Endothelial cell of umbilical vein (primary cell): ENCODE measurements around the gene CDHR4. TPM values are rescaled to one million over a fixed set of nuclear protein-coding genes. Genes with fewer than 3 reads are reported as not detected.

Experiments
- BruUV-seq: library from RNA; stranded (reverse); fragments of 400-500 nt; replicated peaks from 2 replicates; lab custom pipeline; 2021; lab: Mats Ljungman, UMichigan
- CTCF ChIA-PET: fragments of 300-600, 350-600 bp; sonication (Branson Sonifier 250); formaldehyde crosslinking; loops from one replicate; lab custom pipeline; 2021; ENCODE audit warnings: antibody characterized with exemption, inconsistent platforms; lab: Charles Lee
- POLR2A ChIA-PET: fragments of 300-600, 350-600 bp; sonication (Branson Sonifier 250); formaldehyde crosslinking; loops from one replicate; lab custom pipeline; 2021; ENCODE audit warnings: antibody characterized with exemption, inconsistent platforms; lab: Charles Lee
- DNase-seq: peaks from one replicate; pipeline ENCODE4 v3.0.0-alpha.2; 2011; ENCODE audit warnings: low read depth, low spot score
- FAIRE-seq: peaks from 2 replicates; lab custom pipeline; 2011; peaks lifted over from hg19 to GRCh38; lab: Jason Lieb, UNC
- H2AFZ ChIP-seq: 2 replicates; pipeline ENCODE4 v1.6.0; 2012; ENCODE audit warnings: low read depth, low read length, control low read depth, inconsistent platforms
- H3K27ac ChIP-seq: 2 replicates; pipeline ENCODE4 v1.5.1; 2011; ENCODE audit warnings: low read depth, mild to moderate bottlenecking, control low read depth, low read length, moderate library complexity; ENCODE audit not compliant: insufficient read depth
- H3K27me3 ChIP-seq, 2 experiments: 2 replicates each; pipeline versions ENCODE4 v1.6.0 to v1.6.1; 2011; ENCODE audit warnings: low read length in 2 of 2, mixed read lengths in 1 of 2; ENCODE audit not compliant: control insufficient read depth in 2 of 2, insufficient read depth in 2 of 2
- H3K36me3 ChIP-seq, 2 experiments: 2 replicates in 1 of 2; 3 replicates in 1 of 2; pipeline ENCODE4 v1.5.1; 2011; ENCODE audit warnings: low read length in 2 of 2, mild to moderate bottlenecking in 1 of 2, moderate library complexity in 1 of 2; ENCODE audit not compliant: control insufficient read depth in 2 of 2, insufficient read depth in 2 of 2; ENCODE audit errors: extremely low read depth in 1 of 2
- H3K4me1 ChIP-seq: 3 replicates; pipeline ENCODE4 v1.5.1; 2011; ENCODE audit warnings: mild to moderate bottlenecking, low read length; ENCODE audit not compliant: control insufficient read depth, insufficient read depth; ENCODE audit errors: extremely low read depth
- H3K4me2 ChIP-seq: 2 replicates; pipeline ENCODE4 v1.6.1; 2011; ENCODE audit warnings: low read length, control low read depth, mixed read lengths; ENCODE audit not compliant: insufficient read depth
- H3K4me3 ChIP-seq, 3 experiments: fragments of 200-600 bp in 1 of 3; sonication (generic), shearing (Covaris generic) in 1 of 3; replicated peaks in 1 of 3; 2 replicates each; pipeline ENCODE4 v1.5.1; 2011 to 2016; ENCODE audit warnings: control low read depth in 3 of 3, low read length in 3 of 3, mild to moderate bottlenecking in 2 of 3, inconsistent platforms in 1 of 3, low read depth in 1 of 3, moderate library complexity in 1 of 3; ENCODE audit not compliant: insufficient read depth in 1 of 3
- H3K79me2 ChIP-seq: 2 replicates; pipeline ENCODE4 v1.6.0; 2012; ENCODE audit warnings: low read length, inconsistent platforms; ENCODE audit not compliant: control insufficient read depth, insufficient read depth
- H3K9ac ChIP-seq: replicated peaks from 2 replicates; pipeline ENCODE3; 2011; ENCODE audit warnings: low read length, control low read depth; ENCODE audit not compliant: insufficient read depth; ENCODE audit errors: extremely low read depth
- H3K9me1 ChIP-seq: replicated peaks from 3 replicates; pipeline ENCODE4 v1.6.0; 2011; ENCODE audit warnings: mild to moderate bottlenecking, low read length; ENCODE audit not compliant: control insufficient read depth, insufficient read depth; ENCODE audit errors: extremely low read depth
- H3K9me3 ChIP-seq: replicated peaks from 2 replicates; pipeline ENCODE4 v1.5.1; 2012; ENCODE audit warnings: low read length, inconsistent platforms; ENCODE audit not compliant: control insufficient read depth, insufficient read depth
- H4K20me1 ChIP-seq: replicated peaks from 2 replicates; pipeline ENCODE3; 2011; ENCODE audit warnings: mild to moderate bottlenecking, low read length; ENCODE audit not compliant: control insufficient read depth, insufficient read depth; ENCODE audit errors: extremely low read depth
- EZH2 ChIP-seq: IDR thresholded peaks from 2 replicates; pipeline ENCODE4 v1.6.1; 2012; ENCODE audit warnings: borderline replicate concordance, low read depth, mild to moderate bottlenecking, moderate library complexity, low read length, inconsistent platforms; ENCODE audit not compliant: severe bottlenecking
- FOS ChIP-seq: IDR thresholded peaks from 2 replicates; pipeline ENCODE4 v1.6.1; 2011; ENCODE audit warnings: mild to moderate bottlenecking, low read length, moderate library complexity, borderline replicate concordance; ENCODE audit not compliant: insufficient read depth
- GATA2 ChIP-seq: IDR thresholded peaks from 2 replicates; pipeline ENCODE4 v1.7.0; 2011; ENCODE audit warnings: low read depth, mild to moderate bottlenecking, moderate library complexity, mixed read lengths, low read length; ENCODE audit not compliant: insufficient read length, insufficient read depth
- JUN ChIP-seq: IDR thresholded peaks from 2 replicates; pipeline ENCODE4 v1.6.1; 2011; ENCODE audit warnings: borderline replicate concordance, low read depth; ENCODE audit not compliant: insufficient read length, insufficient read depth
- MYC ChIP-seq: IDR thresholded peaks from one replicate; pipeline ENCODE4 v1.6.1; 2011; ENCODE audit warnings: mild to moderate bottlenecking, low read depth, low read length
- POLR2A ChIP-seq: IDR thresholded peaks from 2 replicates; pipeline ENCODE4 v1.6.1; 2012; ENCODE audit warnings: low read depth, mild to moderate bottlenecking, control low read depth, low read length
- POLR2AphosphoS5 ChIP-seq: IDR thresholded peaks from 2 replicates; pipeline ENCODE4 v1.6.1; 2012; ENCODE audit warnings: low read depth, mild to moderate bottlenecking, control low read depth, low read length, moderate library complexity; ENCODE audit not compliant: insufficient read depth
- dilution Hi-C: fragments of 300-500 bp; cut with MboI; formaldehyde crosslinking; loops from one replicate; pipeline ENCODE4 v1.15.0; 2019; ENCODE audit warnings: low sequenced_read_pairs; ENCODE audit not compliant: extremely low pct_ligation_motif_present
- intact Hi-C: fragments of 100-400 bp; cut with micrococcal nuclease; formaldehyde crosslinking; loops from one replicate; pipeline ENCODE4 v1.10.0; 2022
- polyA plus RNA-seq, 4 experiments: library from polyadenylated mRNA; depleted of rRNA in 3 of 4; stranded (reverse) in 3 of 4; unstranded in 1 of 4; fragments of >200 nt; gene quantifications; 2 replicates each; pipeline versions ENCODE4 v1.2.1 to v1.2.3, GENCODE V29; 2011 to 2012; ENCODE audit warnings: missing spikeins in 1 of 4
- total RNA-seq: library from RNA; stranded (reverse); gene quantifications from 2 replicates; pipeline ENCODE4 v1.2.3, GENCODE V29; 2021
- TF ChIP-seq, protein P1 (sequence below): IDR thresholded peaks from 2 replicates; pipeline ENCODE4 v1.6.1; 2011; ENCODE audit not compliant: insufficient read depth, insufficient read length
- TF ChIP-seq, protein P2 (sequence below), 2 donors: IDR thresholded peaks; 1 replicate in 1 of 2; 2 replicates in 1 of 2; pipeline ENCODE4 v1.5.1; 2011; ENCODE audit warnings: low read length in 2 of 2, mild to moderate bottlenecking in 2 of 2, moderate library complexity in 2 of 2, control low read depth in 1 of 2, inconsistent platforms in 1 of 2, low read depth in 1 of 2; ENCODE audit not compliant: insufficient read depth in 1 of 2; ENCODE audit errors: extremely low read depth in 1 of 2

CDHR4 gene
- total and polyA plus RNA-seq, 2 donors (not counting 3 experiments of a cell fraction or from before 2014, with no cell fraction given) = 0.19 TPM; not detected in 1

DNA sequence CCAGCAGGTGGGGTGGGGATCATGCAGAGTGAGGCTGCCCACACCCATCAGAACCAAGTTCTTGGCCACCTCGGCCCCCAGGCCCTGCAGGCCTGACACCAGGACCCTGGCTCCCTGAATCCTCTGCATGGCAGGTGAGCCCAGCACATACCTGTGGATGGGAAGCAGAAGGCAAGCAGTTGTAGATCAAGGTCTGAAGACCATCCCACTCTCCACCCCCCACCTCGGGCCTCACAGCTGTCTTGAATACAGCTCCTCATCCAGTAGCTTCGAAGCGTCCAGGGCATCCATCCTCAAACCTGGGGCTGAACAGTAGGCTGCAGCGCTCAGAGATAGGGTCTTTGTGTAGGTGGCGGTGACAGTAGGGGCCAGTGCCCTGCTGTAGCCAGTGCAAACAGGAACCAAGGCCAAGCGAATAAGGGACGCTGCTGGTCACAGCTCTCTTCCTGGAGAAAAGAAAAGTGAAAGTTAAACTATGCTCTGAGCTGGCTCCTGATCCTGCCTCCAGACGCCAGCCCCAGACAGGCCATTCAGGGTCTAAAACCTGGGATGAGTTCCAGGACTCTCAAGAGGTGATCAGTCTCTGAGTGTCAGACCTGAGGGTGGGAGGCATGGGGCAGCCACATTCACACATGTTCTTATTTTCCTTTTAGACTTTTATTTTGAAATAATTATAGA lies 14.0 kb upstream of the CDHR4 start, which contains the start of gene UBA7:
UBA7 (minus strand) TSS at position 457 of the 678 bp plus-strand sequence; CDS start at position 291, 166 bp downstream.
- no peaks in the 10 kb centered on the region for H3K79me2 ChIP-seq
- peaks cover 0 to 3% of the 10 kb centered on the region in 2 experiments for H3K36me3 ChIP-seq
- no peaks in the 10 kb centered on the region for H3K9me1 ChIP-seq
- DNase-seq (peak; percentile 78), FAIRE-seq (peak; percentile 79)
- no peaks in the 10 kb centered on the region for H3K9me3 ChIP-seq
- BruUV-seq = no TSS peak
- peak within 1 kb of the TSS; percentile 44 for H3K27ac ChIP-seq
- intact Hi-C loops = loop anchor here (1.0 kb wide), 1 partner anchor 8 kb away; no protein-coding TSS in a partner anchor
- H4K20me1 ChIP-seq = no peaks in the 10 kb centered on the region
- TF ChIP-seq JUN (no peak), MYC (no peak), GATA2 (no peak), EZH2 (no peak), POLR2A (no peak), POLR2AphosphoS5 (no peak), FOS (no peak)
- TF ChIP-seq, protein P1, sequence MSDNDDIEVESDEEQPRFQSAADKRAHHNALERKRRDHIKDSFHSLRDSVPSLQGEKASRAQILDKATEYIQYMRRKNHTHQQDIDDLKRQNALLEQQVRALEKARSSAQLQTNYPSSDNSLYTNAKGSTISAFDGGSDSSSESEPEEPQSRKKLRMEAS = no peak
- TF ChIP-seq, protein P2, sequence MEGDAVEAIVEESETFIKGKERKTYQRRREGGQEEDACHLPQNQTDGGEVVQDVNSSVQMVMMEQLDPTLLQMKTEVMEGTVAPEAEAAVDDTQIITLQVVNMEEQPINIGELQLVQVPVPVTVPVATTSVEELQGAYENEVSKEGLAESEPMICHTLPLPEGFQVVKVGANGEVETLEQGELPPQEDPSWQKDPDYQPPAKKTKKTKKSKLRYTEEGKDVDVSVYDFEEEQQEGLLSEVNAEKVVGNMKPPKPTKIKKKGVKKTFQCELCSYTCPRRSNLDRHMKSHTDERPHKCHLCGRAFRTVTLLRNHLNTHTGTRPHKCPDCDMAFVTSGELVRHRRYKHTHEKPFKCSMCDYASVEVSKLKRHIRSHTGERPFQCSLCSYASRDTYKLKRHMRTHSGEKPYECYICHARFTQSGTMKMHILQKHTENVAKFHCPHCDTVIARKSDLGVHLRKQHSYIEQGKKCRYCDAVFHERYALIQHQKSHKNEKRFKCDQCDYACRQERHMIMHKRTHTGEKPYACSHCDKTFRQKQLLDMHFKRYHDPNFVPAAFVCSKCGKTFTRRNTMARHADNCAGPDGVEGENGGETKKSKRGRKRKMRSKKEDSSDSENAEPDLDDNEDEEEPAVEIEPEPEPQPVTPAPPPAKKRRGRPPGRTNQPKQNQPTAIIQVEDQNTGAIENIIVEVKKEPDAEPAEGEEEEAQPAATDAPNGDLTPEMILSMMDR (IDR thresholded peaks at IDR 0.05; ENCODE audit: extremely low read depth in 1 of 2, insufficient read depth in 1 of 2, low read depth in 1 of 2, low read length in 2 of 2) = no peak
- H3K9ac ChIP-seq = peak within 1 kb of the TSS; percentile 52
- peak within 1 kb of the TSS; percentile 98 for H2AFZ ChIP-seq
- ChIA-PET POLR2A (interaction anchor here (1.4 kb wide), 2 partner anchors 9 to 10 kb away, joined by 6 to 7 read pairs; partner anchors contain the start of gene INKA1), CTCF (interaction anchor here (1.0 to 2.3 kb wide), 4 partner anchors 9 to 26 kb away, joined by 3 to 24 read pairs (median 14); partner anchors contain the start of genes CDHR4 and INKA1)
- no peaks in the 10 kb centered on the region for H3K27me3 ChIP-seq
- dilution Hi-C loops = no loop called here
- H3K4me2 ChIP-seq = peak within 1 kb of the TSS; percentile 70
- peaks cover 13% of the 10 kb centered on the region for H3K4me1 ChIP-seq
- peak within 1 kb of the TSS; percentile 8 to 48 (median 17) for H3K4me3 ChIP-seq
